K562 (cell line): ENCODE measurements around the gene MEFV. TPM values are rescaled to one million over a fixed set of nuclear protein-coding genes. Genes with fewer than 3 reads are reported as not detected.

Source experiments
- ATF3 ChIP-seq, 2 experiments: fragments of 450-650 bp in 1 of 2; sonication (generic) in 1 of 2; formaldehyde crosslinking in 1 of 2; IDR thresholded peaks in 1 of 2; conservative IDR thresholded peaks in 1 of 2; 2 replicates each; pipeline versions ENCODE4 v1.6.1 to v1.8.1; 2016 to 2023; ENCODE audit warnings: mild to moderate bottlenecking in 2 of 2, moderate library complexity in 2 of 2, inconsistent platforms in 1 of 2, missing genetic modification reagents in 1 of 2
- CBX8 ChIP-seq: fragments of 200-600 bp; sonication (generic); IDR thresholded peaks from 2 replicates; pipeline ENCODE4 v1.6.1; 2012; ENCODE audit warnings: borderline replicate concordance, mixed run types, low read depth, mild to moderate bottlenecking, moderate library complexity, mixed read lengths, low read length, control low read depth, inconsistent platforms; ENCODE audit not compliant: poor library complexity, severe bottlenecking; ENCODE audit errors: extremely low read depth
- FUS ChIP-seq: fragments of 200-400 bp; formaldehyde crosslinking; optimal IDR thresholded peaks from 2 replicates; pipeline ENCODE3; 2017; ENCODE audit warnings: low read depth, low read length
- KAT8 ChIP-seq: fragments of 450-650 bp; IDR thresholded peaks from 2 replicates; pipeline ENCODE4 v1.6.1; 2016; ENCODE audit warnings: low read depth, mild to moderate bottlenecking
- NFE2L1 ChIP-seq: fragments of 450-650 bp; IDR thresholded peaks from 2 replicates; pipeline ENCODE4 v1.6.1; 2016; ENCODE audit warnings: missing genetic modification characterization, low read depth, mild to moderate bottlenecking, missing compliant biosample characterization, moderate library complexity, borderline replicate concordance
- OTX1 ChIP-seq: fragments of 450-650 bp; formaldehyde crosslinking; IDR thresholded peaks from 2 replicates; pipeline ENCODE4 v1.4.0; 2022; ENCODE audit warnings: mild to moderate bottlenecking
- RBM39 ChIP-seq: fragments of 200-400 bp; formaldehyde crosslinking; optimal IDR thresholded peaks from 2 replicates; pipeline ENCODE3; 2018; ENCODE audit warnings: low read depth, low read length
- ZNF232 ChIP-seq: sonication (generic); formaldehyde crosslinking; IDR thresholded peaks from 2 replicates; pipeline ENCODE4 v1.8.0; 2022; ENCODE audit warnings: mild to moderate bottlenecking, missing genetic modification reagents
- ZNF384 ChIP-seq: IDR thresholded peaks from 2 replicates; pipeline ENCODE4 v1.6.1; 2012; ENCODE audit warnings: low read depth, low read length, improper control_type of control experiment
- polyA plus RNA-seq, 8 experiments: library from polyadenylated mRNA; depleted of rRNA in 4 of 8; stranded (reverse) in 5 of 8; unstranded in 3 of 8; fragments of >200 nt; fragmentation: Nextera tagmentation in 2 of 8; fragmentation: Illumina TruSeq in 1 of 8; extraction: Ambion mirVana in 2 of 8; extraction: Trizol in 1 of 8; gene quantifications; 2 replicates each; pipeline versions ENCODE4 v1.2.1 to v1.2.3, GENCODE V29; 2011 to 2014; ENCODE audit warnings: inconsistent platforms in 1 of 8, missing spikeins in 1 of 8
- total RNA-seq, 7 experiments: library from RNA; depleted of rRNA in 6 of 7; stranded (reverse); fragments of >200 nt in 6 of 7; fragmentation: Illumina TruSeq in 2 of 7; extraction: Trizol in 2 of 7; gene quantifications; 2 replicates each; pipeline versions ENCODE4 v1.2.1 to v1.2.3, GENCODE V29; 2011 to 2021; ENCODE audit warnings: low replicate concordance in 1 of 7
- TF ChIP-seq, protein P1 (sequence below): fragments of 200-600 bp; sonication (generic); IDR thresholded peaks from one replicate; pipeline ENCODE4 v1.6.1; 2012; ENCODE audit warnings: mild to moderate bottlenecking, low read depth, low read length, inconsistent platforms
- TF ChIP-seq, protein P2 (sequence below): fragments of 450-650 bp; conservative IDR thresholded peaks from 2 replicates; pipeline ENCODE4 v1.6.1; 2016; ENCODE audit warnings: missing genetic modification characterization, low read depth, mild to moderate bottlenecking, control low read depth, missing compliant biosample characterization

Gene MEFV
- total and polyA plus RNA-seq, 9 of the 15 experiments (the other 6 are each of a cell fraction or from before 2014, with no cell fraction given) = 0.14 TPM; not detected in 8

DNA sequence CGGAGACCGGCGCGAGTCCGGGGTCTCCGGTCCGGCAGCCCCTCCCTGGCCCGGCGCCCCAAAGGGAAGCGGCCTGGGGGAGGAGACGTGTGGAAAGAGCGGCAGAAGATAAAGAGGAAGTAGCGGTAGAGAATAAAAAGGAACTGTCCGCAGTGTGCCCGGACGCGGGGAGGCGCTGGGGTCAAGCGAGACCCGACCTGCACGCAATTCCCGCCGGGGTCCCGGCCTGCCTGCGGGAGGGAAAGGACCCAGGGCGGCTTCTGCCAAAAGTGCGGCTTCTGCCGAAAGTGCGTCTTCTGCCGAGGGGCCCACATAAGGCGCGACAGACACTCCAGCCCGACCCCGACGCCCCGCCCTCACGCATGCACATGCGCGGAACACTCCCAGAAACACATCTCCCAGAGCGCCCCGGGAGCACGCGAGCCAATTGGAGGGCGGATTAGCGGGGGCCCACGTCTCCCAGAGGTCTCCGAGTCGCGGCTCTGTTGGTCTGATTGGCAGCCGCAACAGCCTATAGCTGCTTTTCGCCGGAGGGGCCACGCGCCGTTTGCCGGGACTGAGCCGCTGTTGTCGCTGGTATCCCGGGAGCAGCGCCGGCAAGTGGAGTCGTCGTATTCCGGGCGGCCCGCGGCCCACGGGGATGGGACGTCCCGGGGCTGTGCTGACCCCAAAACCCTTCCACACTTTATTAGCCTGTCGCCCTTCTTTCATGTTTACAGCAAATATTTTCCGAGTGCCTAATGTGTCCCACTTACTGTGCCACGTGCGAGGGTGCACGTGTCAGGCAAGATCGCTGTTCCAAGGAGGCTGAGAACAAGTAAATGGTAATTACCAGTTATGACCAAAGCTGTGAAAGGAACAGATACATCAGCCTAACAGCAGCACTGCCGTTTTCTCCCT is 8.0 kb upstream of the MEFV start (continued):
- TF ChIP-seq, protein P1, sequence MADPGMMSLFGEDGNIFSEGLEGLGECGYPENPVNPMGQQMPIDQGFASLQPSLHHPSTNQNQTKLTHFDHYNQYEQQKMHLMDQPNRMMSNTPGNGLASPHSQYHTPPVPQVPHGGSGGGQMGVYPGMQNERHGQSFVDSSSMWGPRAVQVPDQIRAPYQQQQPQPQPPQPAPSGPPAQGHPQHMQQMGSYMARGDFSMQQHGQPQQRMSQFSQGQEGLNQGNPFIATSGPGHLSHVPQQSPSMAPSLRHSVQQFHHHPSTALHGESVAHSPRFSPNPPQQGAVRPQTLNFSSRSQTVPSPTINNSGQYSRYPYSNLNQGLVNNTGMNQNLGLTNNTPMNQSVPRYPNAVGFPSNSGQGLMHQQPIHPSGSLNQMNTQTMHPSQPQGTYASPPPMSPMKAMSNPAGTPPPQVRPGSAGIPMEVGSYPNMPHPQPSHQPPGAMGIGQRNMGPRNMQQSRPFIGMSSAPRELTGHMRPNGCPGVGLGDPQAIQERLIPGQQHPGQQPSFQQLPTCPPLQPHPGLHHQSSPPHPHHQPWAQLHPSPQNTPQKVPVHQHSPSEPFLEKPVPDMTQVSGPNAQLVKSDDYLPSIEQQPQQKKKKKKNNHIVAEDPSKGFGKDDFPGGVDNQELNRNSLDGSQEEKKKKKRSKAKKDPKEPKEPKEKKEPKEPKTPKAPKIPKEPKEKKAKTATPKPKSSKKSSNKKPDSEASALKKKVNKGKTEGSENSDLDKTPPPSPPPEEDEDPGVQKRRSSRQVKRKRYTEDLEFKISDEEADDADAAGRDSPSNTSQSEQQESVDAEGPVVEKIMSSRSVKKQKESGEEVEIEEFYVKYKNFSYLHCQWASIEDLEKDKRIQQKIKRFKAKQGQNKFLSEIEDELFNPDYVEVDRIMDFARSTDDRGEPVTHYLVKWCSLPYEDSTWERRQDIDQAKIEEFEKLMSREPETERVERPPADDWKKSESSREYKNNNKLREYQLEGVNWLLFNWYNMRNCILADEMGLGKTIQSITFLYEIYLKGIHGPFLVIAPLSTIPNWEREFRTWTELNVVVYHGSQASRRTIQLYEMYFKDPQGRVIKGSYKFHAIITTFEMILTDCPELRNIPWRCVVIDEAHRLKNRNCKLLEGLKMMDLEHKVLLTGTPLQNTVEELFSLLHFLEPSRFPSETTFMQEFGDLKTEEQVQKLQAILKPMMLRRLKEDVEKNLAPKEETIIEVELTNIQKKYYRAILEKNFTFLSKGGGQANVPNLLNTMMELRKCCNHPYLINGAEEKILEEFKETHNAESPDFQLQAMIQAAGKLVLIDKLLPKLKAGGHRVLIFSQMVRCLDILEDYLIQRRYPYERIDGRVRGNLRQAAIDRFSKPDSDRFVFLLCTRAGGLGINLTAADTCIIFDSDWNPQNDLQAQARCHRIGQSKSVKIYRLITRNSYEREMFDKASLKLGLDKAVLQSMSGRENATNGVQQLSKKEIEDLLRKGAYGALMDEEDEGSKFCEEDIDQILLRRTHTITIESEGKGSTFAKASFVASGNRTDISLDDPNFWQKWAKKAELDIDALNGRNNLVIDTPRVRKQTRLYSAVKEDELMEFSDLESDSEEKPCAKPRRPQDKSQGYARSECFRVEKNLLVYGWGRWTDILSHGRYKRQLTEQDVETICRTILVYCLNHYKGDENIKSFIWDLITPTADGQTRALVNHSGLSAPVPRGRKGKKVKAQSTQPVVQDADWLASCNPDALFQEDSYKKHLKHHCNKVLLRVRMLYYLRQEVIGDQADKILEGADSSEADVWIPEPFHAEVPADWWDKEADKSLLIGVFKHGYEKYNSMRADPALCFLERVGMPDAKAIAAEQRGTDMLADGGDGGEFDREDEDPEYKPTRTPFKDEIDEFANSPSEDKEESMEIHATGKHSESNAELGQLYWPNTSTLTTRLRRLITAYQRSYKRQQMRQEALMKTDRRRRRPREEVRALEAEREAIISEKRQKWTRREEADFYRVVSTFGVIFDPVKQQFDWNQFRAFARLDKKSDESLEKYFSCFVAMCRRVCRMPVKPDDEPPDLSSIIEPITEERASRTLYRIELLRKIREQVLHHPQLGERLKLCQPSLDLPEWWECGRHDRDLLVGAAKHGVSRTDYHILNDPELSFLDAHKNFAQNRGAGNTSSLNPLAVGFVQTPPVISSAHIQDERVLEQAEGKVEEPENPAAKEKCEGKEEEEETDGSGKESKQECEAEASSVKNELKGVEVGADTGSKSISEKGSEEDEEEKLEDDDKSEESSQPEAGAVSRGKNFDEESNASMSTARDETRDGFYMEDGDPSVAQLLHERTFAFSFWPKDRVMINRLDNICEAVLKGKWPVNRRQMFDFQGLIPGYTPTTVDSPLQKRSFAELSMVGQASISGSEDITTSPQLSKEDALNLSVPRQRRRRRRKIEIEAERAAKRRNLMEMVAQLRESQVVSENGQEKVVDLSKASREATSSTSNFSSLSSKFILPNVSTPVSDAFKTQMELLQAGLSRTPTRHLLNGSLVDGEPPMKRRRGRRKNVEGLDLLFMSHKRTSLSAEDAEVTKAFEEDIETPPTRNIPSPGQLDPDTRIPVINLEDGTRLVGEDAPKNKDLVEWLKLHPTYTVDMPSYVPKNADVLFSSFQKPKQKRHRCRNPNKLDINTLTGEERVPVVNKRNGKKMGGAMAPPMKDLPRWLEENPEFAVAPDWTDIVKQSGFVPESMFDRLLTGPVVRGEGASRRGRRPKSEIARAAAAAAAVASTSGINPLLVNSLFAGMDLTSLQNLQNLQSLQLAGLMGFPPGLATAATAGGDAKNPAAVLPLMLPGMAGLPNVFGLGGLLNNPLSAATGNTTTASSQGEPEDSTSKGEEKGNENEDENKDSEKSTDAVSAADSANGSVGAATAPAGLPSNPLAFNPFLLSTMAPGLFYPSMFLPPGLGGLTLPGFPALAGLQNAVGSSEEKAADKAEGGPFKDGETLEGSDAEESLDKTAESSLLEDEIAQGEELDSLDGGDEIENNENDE = no peak
- TF ChIP-seq ATF3 (IDR thresholded peaks at IDR 0.05) (no peak), ATF3 (CRISPR knock-in tag; conservative IDR thresholded peaks at IDR 0.05) (no peak; the same call in 1 of the 2 replicates), RBM39 (no peak), ZNF232 (CRISPR knock-in tag) (peak; percentile 98), OTX1 (CRISPR knock-in tag) (no peak), CBX8 (no peak), KAT8 (no peak), NFE2L1 (no peak), FUS (no peak), ZNF384 (no peak)
- TF ChIP-seq, protein P2, sequence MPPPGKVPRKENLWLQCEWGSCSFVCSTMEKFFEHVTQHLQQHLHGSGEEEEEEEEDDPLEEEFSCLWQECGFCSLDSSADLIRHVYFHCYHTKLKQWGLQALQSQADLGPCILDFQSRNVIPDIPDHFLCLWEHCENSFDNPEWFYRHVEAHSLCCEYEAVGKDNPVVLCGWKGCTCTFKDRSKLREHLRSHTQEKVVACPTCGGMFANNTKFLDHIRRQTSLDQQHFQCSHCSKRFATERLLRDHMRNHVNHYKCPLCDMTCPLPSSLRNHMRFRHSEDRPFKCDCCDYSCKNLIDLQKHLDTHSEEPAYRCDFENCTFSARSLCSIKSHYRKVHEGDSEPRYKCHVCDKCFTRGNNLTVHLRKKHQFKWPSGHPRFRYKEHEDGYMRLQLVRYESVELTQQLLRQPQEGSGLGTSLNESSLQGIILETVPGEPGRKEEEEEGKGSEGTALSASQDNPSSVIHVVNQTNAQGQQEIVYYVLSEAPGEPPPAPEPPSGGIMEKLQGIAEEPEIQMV = no peak
